Measurements from ENCODE around the gene TOR1A. TPM values are rescaled to one million over a fixed set of nuclear protein-coding genes. Genes with fewer than 3 reads are reported as not detected.

Gene TOR1A
- total RNA-seq, 2 donors from 2014 or later: 17.4 to 27.0 TPM

DNA sequence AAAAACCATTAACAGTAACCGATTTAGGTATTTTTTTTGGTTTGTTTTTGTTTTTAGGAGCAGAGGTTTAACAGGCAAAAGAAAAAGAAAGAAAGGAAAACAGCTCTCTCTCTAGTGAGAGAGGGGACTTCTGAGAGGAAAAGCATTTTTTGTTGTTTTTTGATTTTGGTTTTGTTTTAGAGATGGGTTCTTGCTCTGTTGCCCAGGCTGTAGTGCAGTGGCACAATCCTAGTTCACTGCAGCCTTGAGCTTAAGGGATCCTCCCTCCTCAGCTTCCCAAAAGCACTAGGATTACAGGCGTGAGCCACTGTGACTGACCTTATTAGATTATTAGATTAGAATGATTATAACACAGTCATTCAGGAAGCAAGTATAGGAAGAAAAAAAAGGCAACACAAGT is 21.4 kb upstream of the TOR1A start:
- ATAC-seq: no peak
- WGBS, 2 donors: 66 to 76% methylated on average over 2 of the region's 2 CpGs
- Histone ChIP-seq H3K9me3 (no peaks in the 10 kb centered on the region), H3K27me3 (no peaks in the 10 kb centered on the region), H3K36me3 (replicated peaks in 1 of 2; ENCODE audit: insufficient read depth in 1 of 2, low read depth in 2 of 2) (no peaks in the 10 kb centered on the region), H3K27ac (no peak overlapping the region), H3K4me3 (no peak overlapping the region), H3K4me1 (no peaks in the 10 kb centered on the region)
- intact Hi-C loops (cut with DNase I): no loop called here
- TF ChIP-seq, protein P1, sequence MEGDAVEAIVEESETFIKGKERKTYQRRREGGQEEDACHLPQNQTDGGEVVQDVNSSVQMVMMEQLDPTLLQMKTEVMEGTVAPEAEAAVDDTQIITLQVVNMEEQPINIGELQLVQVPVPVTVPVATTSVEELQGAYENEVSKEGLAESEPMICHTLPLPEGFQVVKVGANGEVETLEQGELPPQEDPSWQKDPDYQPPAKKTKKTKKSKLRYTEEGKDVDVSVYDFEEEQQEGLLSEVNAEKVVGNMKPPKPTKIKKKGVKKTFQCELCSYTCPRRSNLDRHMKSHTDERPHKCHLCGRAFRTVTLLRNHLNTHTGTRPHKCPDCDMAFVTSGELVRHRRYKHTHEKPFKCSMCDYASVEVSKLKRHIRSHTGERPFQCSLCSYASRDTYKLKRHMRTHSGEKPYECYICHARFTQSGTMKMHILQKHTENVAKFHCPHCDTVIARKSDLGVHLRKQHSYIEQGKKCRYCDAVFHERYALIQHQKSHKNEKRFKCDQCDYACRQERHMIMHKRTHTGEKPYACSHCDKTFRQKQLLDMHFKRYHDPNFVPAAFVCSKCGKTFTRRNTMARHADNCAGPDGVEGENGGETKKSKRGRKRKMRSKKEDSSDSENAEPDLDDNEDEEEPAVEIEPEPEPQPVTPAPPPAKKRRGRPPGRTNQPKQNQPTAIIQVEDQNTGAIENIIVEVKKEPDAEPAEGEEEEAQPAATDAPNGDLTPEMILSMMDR (IDR thresholded peaks at IDR 0.05): no peak
- TF ChIP-seq POLR2A (IDR thresholded peaks at IDR 0.05): no peak
- no peak for DNase-seq

DNA sequence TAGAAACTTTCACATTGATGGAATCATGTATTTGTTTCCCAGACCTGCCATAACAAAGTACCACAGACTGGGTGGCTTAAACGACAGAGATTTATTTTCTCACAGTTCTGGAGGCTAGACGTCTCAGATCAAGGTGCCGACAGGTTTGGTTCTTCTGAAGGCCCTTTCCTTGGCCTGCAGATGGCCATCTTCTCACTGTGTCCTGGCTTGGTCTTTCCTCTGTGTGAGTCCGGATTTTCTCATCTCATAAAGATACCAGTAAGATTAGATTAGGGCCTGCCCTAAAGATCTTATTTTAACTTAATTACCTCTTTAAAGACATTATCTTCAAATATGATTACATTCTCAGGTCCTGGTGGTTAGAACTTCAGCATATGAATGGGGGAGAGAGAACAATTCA is 17.1 kb upstream of the TOR1A start:
- Histone ChIP-seq H3K27me3 (no peaks in the 10 kb centered on the region), H3K9me3 (no peaks in the 10 kb centered on the region), H3K4me3 (no peak overlapping the region), H3K27ac (no peak overlapping the region), H3K4me1 (peaks cover 11% of the 10 kb centered on the region), H3K36me3 (replicated peaks in 1 of 2; ENCODE audit: insufficient read depth in 1 of 2, low read depth in 2 of 2) (no peaks in the 10 kb centered on the region)
- TF ChIP-seq, protein P1 (IDR thresholded peaks at IDR 0.05): peak in 1 of 7 experiments; percentile 5
- no peak for TF ChIP-seq POLR2A (IDR thresholded peaks at IDR 0.05)
- ATAC-seq (no peak), DNase-seq (peak in 1 of 4 donors; percentile 38)
- intact Hi-C loops (cut with DNase I): no loop called here
- WGBS, 2 donors: 21 to 30% methylated on average over 4 of the region's 4 CpGs

DNA sequence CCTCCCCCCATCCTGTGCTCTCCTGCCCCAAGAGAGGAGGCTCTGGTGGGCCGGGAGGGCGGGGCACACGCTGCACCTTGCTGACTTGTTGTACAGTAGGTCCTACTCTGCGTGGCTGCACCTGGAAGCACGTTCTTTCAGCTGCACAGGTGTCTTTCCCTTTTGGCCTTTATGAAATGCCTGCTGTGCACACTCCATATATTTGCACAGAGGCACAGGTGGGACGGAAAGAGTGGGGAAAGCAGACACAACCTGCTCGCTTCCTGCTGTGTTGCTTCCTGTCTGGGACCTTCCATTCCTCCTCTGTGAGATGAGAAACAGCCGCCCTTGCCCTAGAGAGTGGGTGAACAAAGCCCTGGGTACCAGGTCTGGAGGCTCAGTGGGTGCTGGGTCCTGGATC is 16.1 kb upstream of the TOR1A start:
- Histone ChIP-seq H3K9me3 (no peaks in the 10 kb centered on the region), H3K36me3 (replicated peaks in 1 of 2; ENCODE audit: insufficient read depth in 1 of 2, low read depth in 2 of 2) (no peaks in the 10 kb centered on the region), H3K4me1 (peaks cover 13% of the 10 kb centered on the region), H3K27me3 (no peaks in the 10 kb centered on the region), H3K4me3 (no peak overlapping the region), H3K27ac (no peak overlapping the region)
- WGBS, 2 donors: 87 to 93% methylated on average over 7 to 8 of the region's 8 CpGs
- ATAC-seq (no peak), DNase-seq (no peak)
- no peak for TF ChIP-seq POLR2A (IDR thresholded peaks at IDR 0.05)
- TF ChIP-seq, protein P1 (IDR thresholded peaks at IDR 0.05): no peak
- intact Hi-C loops (cut with DNase I): no loop called here

DNA sequence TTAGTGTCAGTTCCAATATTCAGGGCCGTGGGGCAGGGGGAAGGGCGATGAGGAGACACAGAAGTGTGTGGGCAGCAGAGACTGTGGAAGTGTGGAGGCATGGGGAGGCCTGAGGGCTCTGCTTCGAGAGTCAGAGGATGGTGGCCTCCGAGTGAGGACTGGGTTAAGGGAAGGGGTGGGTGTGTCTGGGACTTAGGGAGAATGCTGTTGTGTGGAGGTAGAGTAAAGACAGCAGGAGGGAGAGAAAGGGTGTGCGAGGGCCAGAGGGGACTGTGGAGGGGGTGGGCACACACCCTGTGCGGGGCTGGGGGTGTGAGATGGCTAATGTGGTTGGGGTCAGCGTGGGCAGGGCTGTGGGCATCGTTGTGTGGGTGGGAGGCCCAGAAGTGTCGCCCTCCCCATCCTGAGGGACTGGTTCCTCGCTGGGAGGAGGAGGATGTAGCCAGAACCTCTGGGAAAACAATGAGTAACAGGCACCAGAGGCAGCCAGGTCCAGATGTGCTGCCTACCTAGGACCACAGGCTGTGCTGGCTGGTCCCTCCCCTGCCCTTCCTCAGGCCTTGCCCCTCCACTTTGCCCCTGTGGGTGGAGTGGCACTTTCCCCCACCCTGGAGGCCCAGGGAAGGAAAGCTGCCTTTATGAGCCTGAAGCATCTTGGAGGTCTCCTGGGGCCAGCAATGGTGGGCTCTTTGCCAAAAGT is 15.5 kb upstream of the TOR1A start:
- H3K9me3 ChIP-seq: no peaks in the 10 kb centered on the region
- WGBS, 2 donors: 73 to 76% methylated on average over 10 of the region's 10 CpGs

More for the DNA sequence above, 15.5 kb upstream of the TOR1A start:
- Histone ChIP-seq H3K27me3 (no peaks in the 10 kb centered on the region), H3K4me3 (no peak overlapping the region), H3K36me3 (replicated peaks in 1 of 2; ENCODE audit: insufficient read depth in 1 of 2, low read depth in 2 of 2) (no peaks in the 10 kb centered on the region), H3K27ac (no peak overlapping the region), H3K4me1 (peaks cover 13% of the 10 kb centered on the region)
- no peak for ATAC-seq
- DNase-seq: no peak
- no peak for TF ChIP-seq POLR2A (IDR thresholded peaks at IDR 0.05)
- TF ChIP-seq, protein P1 (IDR thresholded peaks at IDR 0.05): no peak
- intact Hi-C loops (cut with DNase I): no loop called here
